SW 1271 (cell line): ENCODE measurements around the gene SLC10A3.

ENCODE experiments used
- DNase-seq, 2 experiments: peaks; one replicate each; lab custom pipeline; 2025; lab: John Stamatoyannopoulos, UW

The SLC10A3 gene

GRCh38 chrX:154490414-154491083, at the start of gene SLC10A3:
Gene SLC10A3, minus strand, starts transcription at chrX:154490629. Its CDS starts 1,689 bp downstream, at chrX:154488940.
- DNase-seq = peak; percentile 75 to 87

GRCh38 chrX:154539077-154539476, 48.6 kb upstream of the SLC10A3 start:
- no peak for DNase-seq

GRCh38 chrX:154535892-154536291, 45.5 kb upstream of the SLC10A3 start:
- DNase-seq = no peak

- peak; percentile 38 to 41 for DNase-seq
These were observed 44.3 kb upstream of the SLC10A3 start for GRCh38 chrX:154534526-154535322.

GRCh38 chrX:154532690-154533089, 42.3 kb upstream of the SLC10A3 start:
- DNase-seq = no peak

GRCh38 chrX:154531626-154532025, 41.2 kb upstream of the SLC10A3 start:
- no peak for DNase-seq

- no peak for DNase-seq
These were observed 39.9 kb upstream of the SLC10A3 start for GRCh38 chrX:154530286-154530685.

GRCh38 chrX:154529206-154529612, 38.8 kb upstream of the SLC10A3 start:
- no peak for DNase-seq

- peak in 1 of 2 experiments; percentile 73 for DNase-seq
These were observed 36.7 kb upstream of the SLC10A3 start for GRCh38 chrX:154526901-154527675.

- no peak for DNase-seq
These were observed 35.4 kb upstream of the SLC10A3 start for GRCh38 chrX:154525606-154526490.

GRCh38 chrX:154519389-154519788, 29.0 kb upstream of the SLC10A3 start:
- DNase-seq = no peak

- no peak for DNase-seq
These were observed 26.8 kb upstream of the SLC10A3 start for GRCh38 chrX:154517101-154517781.

- no peak for DNase-seq
These were observed 26.2 kb upstream of the SLC10A3 start for GRCh38 chrX:154516656-154517100.

GRCh38 chrX:154515966-154516655, 25.7 kb upstream of the SLC10A3 start, which contains the start of gene FAM3A:
Gene FAM3A, minus strand, starts transcription at chrX:154516232. Its CDS starts 460 bp downstream, at chrX:154515772.
- DNase-seq = peak in 1 of 2 experiments; percentile 83

GRCh38 chrX:154515090-154515965, 24.9 kb upstream of the SLC10A3 start:
- DNase-seq = no peak

GRCh38 chrX:154513716-154514115, 23.3 kb upstream of the SLC10A3 start:
- no peak for DNase-seq

- no peak for DNase-seq
These were observed 22.6 kb upstream of the SLC10A3 start for GRCh38 chrX:154512879-154513553.

- DNase-seq = no peak
These were observed 21.3 kb upstream of the SLC10A3 start for GRCh38 chrX:154511761-154512160.
